Measurements from ENCODE around the gene ABTB2. TPM values are rescaled to one million over a fixed set of nuclear protein-coding genes. Genes with fewer than 3 reads are reported as not detected.

ABTB2 gene
- total RNA-seq, 1 experiment from 2014 or later: 46.3 TPM

DNA sequence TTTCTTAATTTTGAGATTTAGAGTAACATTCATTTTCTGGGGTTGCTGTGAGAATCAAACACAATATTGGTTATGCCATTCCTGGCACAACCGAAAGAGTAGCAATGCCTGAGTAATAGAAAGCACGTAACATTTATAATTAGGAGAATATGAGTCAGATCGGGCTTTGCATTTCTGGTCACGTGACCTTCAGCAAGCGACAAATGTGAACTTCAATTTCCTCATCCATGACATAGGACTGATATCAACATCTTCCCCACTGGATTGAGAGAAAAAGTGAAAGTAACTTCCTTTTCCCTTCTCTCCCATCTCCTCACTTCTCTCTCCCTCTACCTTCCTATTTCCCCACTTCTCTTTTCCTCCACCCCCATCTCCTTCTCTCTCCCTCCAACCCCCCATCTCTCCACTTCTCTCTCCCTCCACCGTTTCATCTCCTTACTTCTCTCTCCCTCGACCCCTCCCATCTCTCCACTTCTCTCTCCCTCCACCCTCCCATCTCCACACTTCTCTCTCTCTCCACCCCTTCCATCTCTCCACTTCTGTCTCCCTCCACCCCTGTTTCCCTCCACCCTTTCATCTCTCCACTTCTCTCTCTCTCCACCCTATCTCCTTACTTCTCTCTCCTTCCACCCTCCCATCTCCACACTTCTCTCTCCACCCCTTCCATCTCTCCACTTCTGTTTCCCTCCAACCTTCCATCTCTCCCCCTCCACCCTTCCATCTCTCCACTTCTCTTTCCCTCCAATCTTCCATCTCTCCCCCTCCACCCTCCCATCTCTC is 47.5 kb upstream of the ABTB2 start:
- POLR2A ChIA-PET (ENCODE audit: low non-redundant PET): interaction anchor here (0.7 kb wide), 1 partner anchor 558 kb away, joined by 3 read pairs; no protein-coding TSS in a partner anchor
- DNase-seq (ENCODE audit: low spot score): peak; percentile 76

DNA sequence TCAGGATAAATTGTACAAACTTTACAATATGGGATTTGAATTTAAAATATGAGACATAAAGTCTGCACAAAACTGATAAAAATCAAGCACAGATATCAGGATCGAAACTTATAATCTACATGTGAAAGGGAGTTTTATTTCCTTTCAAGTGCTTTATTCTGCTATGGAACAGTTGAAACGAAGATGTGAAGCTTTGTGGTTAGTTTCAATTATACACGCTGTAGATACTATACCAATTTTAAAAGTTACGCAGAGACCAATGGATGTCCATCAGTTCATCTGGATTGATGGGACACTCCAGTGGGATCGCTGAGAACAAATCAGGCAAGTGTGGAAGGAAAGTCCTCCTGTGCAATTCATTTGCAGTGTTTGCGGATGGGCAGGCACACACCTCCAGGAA is 46.5 kb upstream of the ABTB2 start:
- TF ChIP-seq EZH2 (IDR thresholded peaks at IDR 0.05; ENCODE audit: borderline replicate concordance, low read depth, low read length, poor library complexity, severe bottlenecking): no peak
- TF ChIP-seq, protein P1, sequence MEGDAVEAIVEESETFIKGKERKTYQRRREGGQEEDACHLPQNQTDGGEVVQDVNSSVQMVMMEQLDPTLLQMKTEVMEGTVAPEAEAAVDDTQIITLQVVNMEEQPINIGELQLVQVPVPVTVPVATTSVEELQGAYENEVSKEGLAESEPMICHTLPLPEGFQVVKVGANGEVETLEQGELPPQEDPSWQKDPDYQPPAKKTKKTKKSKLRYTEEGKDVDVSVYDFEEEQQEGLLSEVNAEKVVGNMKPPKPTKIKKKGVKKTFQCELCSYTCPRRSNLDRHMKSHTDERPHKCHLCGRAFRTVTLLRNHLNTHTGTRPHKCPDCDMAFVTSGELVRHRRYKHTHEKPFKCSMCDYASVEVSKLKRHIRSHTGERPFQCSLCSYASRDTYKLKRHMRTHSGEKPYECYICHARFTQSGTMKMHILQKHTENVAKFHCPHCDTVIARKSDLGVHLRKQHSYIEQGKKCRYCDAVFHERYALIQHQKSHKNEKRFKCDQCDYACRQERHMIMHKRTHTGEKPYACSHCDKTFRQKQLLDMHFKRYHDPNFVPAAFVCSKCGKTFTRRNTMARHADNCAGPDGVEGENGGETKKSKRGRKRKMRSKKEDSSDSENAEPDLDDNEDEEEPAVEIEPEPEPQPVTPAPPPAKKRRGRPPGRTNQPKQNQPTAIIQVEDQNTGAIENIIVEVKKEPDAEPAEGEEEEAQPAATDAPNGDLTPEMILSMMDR (conservative IDR thresholded peaks at IDR 0.05; ENCODE audit: low read depth, low read length): no peak
- no peaks in the 10 kb centered on the region for H3K36me3 ChIP-seq (ENCODE audit: insufficient read depth, low read length, poor library complexity, severe bottlenecking)
- H3K27ac ChIP-seq (ENCODE audit: low read depth, low read length, poor library complexity, severe bottlenecking): no peak overlapping the region
- H3K27me3 ChIP-seq (replicated peaks; ENCODE audit: insufficient read depth, low read depth, low read length, poor library complexity): peaks cover 21% of the 10 kb centered on the region
- ChIA-PET POLR2A (ENCODE audit: low non-redundant PET) (interaction anchor here (0.7 kb wide), 1 partner anchor 557 kb away, joined by 3 read pairs; no protein-coding TSS in a partner anchor), CTCF (no interaction called here)
- no peak for DNase-seq (ENCODE audit: low spot score)
- peaks cover 12% of the 10 kb centered on the region for H3K9me3 ChIP-seq (ENCODE audit: low read depth, low read length, poor library complexity, severe bottlenecking)
- BruUV-seq (replicated peaks): no TSS peak
- peaks cover 4% of the 10 kb centered on the region for H3K4me1 ChIP-seq (ENCODE audit: insufficient read depth, low read length, poor library complexity, severe bottlenecking)
- intact Hi-C loops (cut with micrococcal nuclease; ENCODE audit: unreplicated experiment): no loop called here
- H3K4me3 ChIP-seq (ENCODE audit: low read depth, low read length, poor library complexity, severe bottlenecking): no peak overlapping the region

More for the DNA sequence above, 47.5 kb upstream of the ABTB2 start:
- peaks cover 4% of the 10 kb centered on the region for H3K4me1 ChIP-seq (ENCODE audit: insufficient read depth, low read length, poor library complexity, severe bottlenecking)
- CTCF ChIA-PET: no interaction called here
- H3K4me3 ChIP-seq (ENCODE audit: low read depth, low read length, poor library complexity, severe bottlenecking): peak overlapping the region; percentile 20
- H3K36me3 ChIP-seq (ENCODE audit: insufficient read depth, low read length, poor library complexity, severe bottlenecking): no peaks in the 10 kb centered on the region
- intact Hi-C loops (cut with micrococcal nuclease; ENCODE audit: unreplicated experiment): no loop called here
- H3K27ac ChIP-seq (ENCODE audit: low read depth, low read length, poor library complexity, severe bottlenecking): no peak overlapping the region
- H3K9me3 ChIP-seq (ENCODE audit: low read depth, low read length, poor library complexity, severe bottlenecking): peaks cover 3% of the 10 kb centered on the region
- no TSS peak for BruUV-seq (replicated peaks)
- TF ChIP-seq, protein P1 (conservative IDR thresholded peaks at IDR 0.05; ENCODE audit: low read depth, low read length): no peak
- no peak for TF ChIP-seq EZH2 (IDR thresholded peaks at IDR 0.05; ENCODE audit: borderline replicate concordance, low read depth, low read length, poor library complexity, severe bottlenecking)
- peaks cover 21% of the 10 kb centered on the region for H3K27me3 ChIP-seq (replicated peaks; ENCODE audit: insufficient read depth, low read depth, low read length, poor library complexity)

DNA sequence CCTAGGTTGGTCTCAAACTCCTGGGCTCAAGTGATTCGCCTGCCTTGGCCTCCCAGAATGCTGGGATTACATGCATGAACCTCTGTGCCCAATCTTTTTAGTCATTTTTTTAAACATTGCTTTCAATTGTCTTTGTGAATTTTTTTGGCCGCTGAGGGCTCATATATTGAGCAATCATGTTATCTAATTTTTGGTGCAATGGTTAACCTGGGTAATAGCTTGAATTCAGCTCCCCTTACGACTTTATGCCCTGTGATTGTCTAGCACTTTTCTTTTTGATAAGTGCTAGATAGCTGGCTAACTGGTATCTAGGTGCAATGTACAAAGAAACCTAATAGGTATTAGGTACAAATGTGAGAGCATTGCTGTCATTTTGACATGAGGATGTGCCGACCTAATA is 45.6 kb upstream of the ABTB2 start:
- Histone ChIP-seq H3K4me3 (ENCODE audit: low read depth, low read length, poor library complexity, severe bottlenecking) (no peak overlapping the region), H3K27ac (ENCODE audit: low read depth, low read length, poor library complexity, severe bottlenecking) (no peak overlapping the region), H3K4me1 (ENCODE audit: insufficient read depth, low read length, poor library complexity, severe bottlenecking) (peaks cover 4% of the 10 kb centered on the region), H3K9me3 (ENCODE audit: low read depth, low read length, poor library complexity, severe bottlenecking) (peaks cover 12% of the 10 kb centered on the region), H3K36me3 (ENCODE audit: insufficient read depth, low read length, poor library complexity, severe bottlenecking) (no peaks in the 10 kb centered on the region), H3K27me3 (replicated peaks; ENCODE audit: insufficient read depth, low read depth, low read length, poor library complexity) (peaks cover 21% of the 10 kb centered on the region)
- ChIA-PET CTCF (interaction anchor here (0.6 kb wide), 1 partner anchor 845 kb away, joined by 5 read pairs; no protein-coding TSS in a partner anchor), POLR2A (ENCODE audit: low non-redundant PET) (no interaction called here)
- no peak for DNase-seq (ENCODE audit: low spot score)
- no TSS peak for BruUV-seq (replicated peaks)
- no peak for TF ChIP-seq EZH2 (IDR thresholded peaks at IDR 0.05; ENCODE audit: borderline replicate concordance, low read depth, low read length, poor library complexity, severe bottlenecking)
- TF ChIP-seq, protein P1 (conservative IDR thresholded peaks at IDR 0.05; ENCODE audit: low read depth, low read length): no peak
- intact Hi-C loops (cut with micrococcal nuclease; ENCODE audit: unreplicated experiment): no loop called here

Data from A673 (cell line).